ENCODE data around the gene RTCA. TPM values are rescaled to one million over a fixed set of nuclear protein-coding genes. Genes with fewer than 3 reads are reported as not detected.
A peak's percentile ranks its signal among the peaks of the same experiment; 100 is the strongest.
"Not testable (repeated sequence)": the region's sequence is repeated elsewhere in the genome, so short reads cannot be mapped to it uniquely, and the experiment has no call there.

Gene RTCA
- total and polyA plus RNA-seq, 2 experiments from 2014 or later, result 37.2 to 38.9 TPM

- DNase-seq (ENCODE audit: low spot score), result no peak
- Histone ChIP-seq H2AFZ (no peak overlapping the region), H3K4me1 (ENCODE audit: insufficient read depth) (peaks cover 7% of the 10 kb centered on the region), H3K79me2 (peaks cover 33% of the 10 kb centered on the region), H3K4me2 (peak overlapping the region; percentile 66), H3K4me3 (no peak overlapping the region), H3K9me3 (ENCODE audit: low read depth) (no peaks in the 10 kb centered on the region), H3K36me3 (replicated peaks; ENCODE audit: insufficient read depth, low read depth) (no peaks in the 10 kb centered on the region), H3K27ac (peak overlapping the region; percentile 57), H4K20me1 (ENCODE audit: insufficient read depth, poor library complexity, severe bottlenecking) (no peaks in the 10 kb centered on the region), H3K9me2 (replicated peaks; ENCODE audit: insufficient read depth) (no peaks in the 10 kb centered on the region), H3K27me3 (no peaks in the 10 kb centered on the region)
- WGBS (ENCODE audit: low lambda C conversion rate, missing lambda C conversion rate), result 99% methylated on average over 3 of the region's 3 CpGs
- TF ChIP-seq CTCF (IDR thresholded peaks at IDR 0.05; ENCODE audit: poor library complexity) (no peak), EZH2phosphoT487 (IDR thresholded peaks at IDR 0.05; ENCODE audit: low read depth, severe bottlenecking, unreplicated experiment) (no peak), EZH2 (IDR thresholded peaks at IDR 0.05; ENCODE audit: borderline replicate concordance) (no peak)
Observed at GRCh38 chr1:100250807-100251206, 15.2 kb upstream of the RTCA start.

GRCh38 chr1:100252901-100253300 lies 13.1 kb upstream of the RTCA start:
- Histone ChIP-seq H3K9me3 (ENCODE audit: low read depth) (no peaks in the 10 kb centered on the region), H3K79me2 (peaks cover 14% of the 10 kb centered on the region), H2AFZ (no peak overlapping the region), H3K4me1 (ENCODE audit: insufficient read depth) (peaks cover 7% of the 10 kb centered on the region), H3K9me2 (replicated peaks; ENCODE audit: insufficient read depth) (no peaks in the 10 kb centered on the region), H3K27me3 (no peaks in the 10 kb centered on the region), H3K27ac (no peak overlapping the region), H3K36me3 (replicated peaks; ENCODE audit: insufficient read depth, low read depth) (no peaks in the 10 kb centered on the region), H3K4me3 (no peak overlapping the region), H3K4me2 (no peak overlapping the region), H4K20me1 (ENCODE audit: insufficient read depth, poor library complexity, severe bottlenecking) (no peaks in the 10 kb centered on the region)
- WGBS (ENCODE audit: low lambda C conversion rate, missing lambda C conversion rate), result 56% methylated on average over 4 of the region's 4 CpGs
- TF ChIP-seq EZH2phosphoT487 (IDR thresholded peaks at IDR 0.05; ENCODE audit: low read depth, severe bottlenecking, unreplicated experiment), result no peak
- no peak for TF ChIP-seq EZH2 (IDR thresholded peaks at IDR 0.05; ENCODE audit: borderline replicate concordance)
- no peak for TF ChIP-seq CTCF (IDR thresholded peaks at IDR 0.05; ENCODE audit: poor library complexity)
- no peak for DNase-seq (ENCODE audit: low spot score)

GRCh38 chr1:100253552-100253951 lies 12.5 kb upstream of the RTCA start:
- Histone ChIP-seq H3K4me3 (no peak overlapping the region), H3K9me3 (ENCODE audit: low read depth) (no peaks in the 10 kb centered on the region), H3K36me3 (replicated peaks; ENCODE audit: insufficient read depth, low read depth) (no peaks in the 10 kb centered on the region), H3K27ac (no peak overlapping the region), H3K27me3 (no peaks in the 10 kb centered on the region), H3K79me2 (peaks cover 7% of the 10 kb centered on the region), H2AFZ (no peak overlapping the region), H3K9me2 (replicated peaks; ENCODE audit: insufficient read depth) (no peaks in the 10 kb centered on the region), H3K4me1 (ENCODE audit: insufficient read depth) (peaks cover 3% of the 10 kb centered on the region), H4K20me1 (ENCODE audit: insufficient read depth, poor library complexity, severe bottlenecking) (no peaks in the 10 kb centered on the region), H3K4me2 (no peak overlapping the region)
- no peak for DNase-seq (ENCODE audit: low spot score)
- 64% methylated on average over 10 of the region's 10 CpGs for WGBS (ENCODE audit: low lambda C conversion rate, missing lambda C conversion rate)
- no peak for TF ChIP-seq EZH2phosphoT487 (IDR thresholded peaks at IDR 0.05; ENCODE audit: low read depth, severe bottlenecking, unreplicated experiment)
- TF ChIP-seq CTCF (IDR thresholded peaks at IDR 0.05; ENCODE audit: poor library complexity), result no peak
- TF ChIP-seq EZH2 (IDR thresholded peaks at IDR 0.05; ENCODE audit: borderline replicate concordance), result no peak

GRCh38 chr1:100256273-100256672 lies 9.7 kb upstream of the RTCA start:
- 78% methylated on average over 5 of the region's 5 CpGs for WGBS (ENCODE audit: low lambda C conversion rate, missing lambda C conversion rate)
- H3K4me3 ChIP-seq; H4K20me1 ChIP-seq (ENCODE audit: insufficient read depth, poor library complexity, severe bottlenecking); H3K27ac ChIP-seq; H2AFZ ChIP-seq; H3K4me1 ChIP-seq (ENCODE audit: insufficient read depth); H3K9me2 ChIP-seq (replicated peaks; ENCODE audit: insufficient read depth); H3K27me3 ChIP-seq; H3K9me3 ChIP-seq (ENCODE audit: low read depth); H3K36me3 ChIP-seq (replicated peaks; ENCODE audit: insufficient read depth, low read depth); H3K79me2 ChIP-seq; H3K4me2 ChIP-seq; DNase-seq (ENCODE audit: low spot score): not testable (repeated sequence)

GRCh38 chr1:100258427-100258826 lies 7.6 kb upstream of the RTCA start:
- H3K4me1 ChIP-seq (ENCODE audit: insufficient read depth); H4K20me1 ChIP-seq (ENCODE audit: insufficient read depth, poor library complexity, severe bottlenecking); H3K4me3 ChIP-seq; H3K4me2 ChIP-seq; DNase-seq (ENCODE audit: low spot score); H3K27me3 ChIP-seq; H3K79me2 ChIP-seq; H3K36me3 ChIP-seq (replicated peaks; ENCODE audit: insufficient read depth, low read depth); H3K9me3 ChIP-seq (ENCODE audit: low read depth); H3K27ac ChIP-seq; H3K9me2 ChIP-seq (replicated peaks; ENCODE audit: insufficient read depth); H2AFZ ChIP-seq: not testable (repeated sequence)
- 85% methylated on average over 6 of the region's 6 CpGs for WGBS (ENCODE audit: low lambda C conversion rate, missing lambda C conversion rate)
